NCI-H187 treated with DMSO at 0.1 percent for 48 hours (cell line): Measurements from ENCODE around the gene TLR10.
"Not testable (repeated sequence)": the region's sequence is repeated elsewhere in the genome, so short reads cannot be mapped to it uniquely, and the experiment has no call there.

Experiments
- DNase-seq: peaks from one replicate; lab custom pipeline; 2025; lab: John Stamatoyannopoulos, UW

The TLR10 gene

GRCh38 chr4:38782452-38783108 lies at the start of gene TLR10:
Gene TLR10, minus strand, starts transcription at chr4:38782990. Its CDS starts 7,400 bp downstream, at chr4:38775590.
- no peak for DNase-seq

- DNase-seq: no peak
These were observed 49.4 kb upstream of the TLR10 start for GRCh38 chr4:38832206-38832605.

- DNase-seq: no peak
These were observed 48.9 kb upstream of the TLR10 start for GRCh38 chr4:38831653-38832052.

DNA sequence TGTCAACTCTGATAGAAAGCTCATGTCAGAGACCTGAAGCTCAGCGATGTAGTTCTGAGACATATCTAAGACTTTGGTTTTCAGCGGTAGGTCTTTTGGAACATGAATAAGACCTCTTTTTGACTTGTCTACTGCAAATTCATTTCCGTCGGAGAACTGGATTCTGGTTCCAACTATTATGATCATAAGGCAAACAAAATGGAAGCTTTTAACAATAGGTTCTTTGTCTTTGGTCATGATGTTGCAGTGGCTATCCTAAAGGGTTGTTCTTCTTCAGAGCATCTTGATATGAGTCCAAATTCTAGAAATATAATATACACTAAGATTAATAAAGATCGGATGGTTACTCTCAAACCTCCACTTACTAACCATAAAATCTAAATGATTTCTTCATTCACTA lies 46.4 kb upstream of the TLR10 start:
- no peak for DNase-seq

DNA sequence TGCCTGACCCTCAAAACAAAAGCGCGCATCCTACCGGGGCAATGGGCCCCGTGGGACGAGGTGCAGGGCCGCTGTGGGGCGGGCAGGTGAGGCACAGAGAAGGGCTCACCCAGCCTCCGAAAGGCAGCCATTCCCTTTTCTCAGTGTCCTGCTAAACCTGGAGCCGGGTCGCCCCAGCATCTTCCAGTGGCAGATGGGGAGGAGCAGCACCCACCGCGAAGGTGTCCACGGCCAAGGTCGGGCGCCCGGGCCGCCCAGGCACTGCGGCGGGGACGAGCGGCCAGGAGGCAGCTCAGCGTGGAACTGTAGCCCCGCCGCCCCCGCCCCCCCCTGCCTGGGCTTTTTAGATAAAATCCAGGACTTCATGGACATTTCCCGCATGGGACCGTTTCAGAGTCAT lies 41.0 kb upstream of the TLR10 start:
- DNase-seq: no peak

DNA sequence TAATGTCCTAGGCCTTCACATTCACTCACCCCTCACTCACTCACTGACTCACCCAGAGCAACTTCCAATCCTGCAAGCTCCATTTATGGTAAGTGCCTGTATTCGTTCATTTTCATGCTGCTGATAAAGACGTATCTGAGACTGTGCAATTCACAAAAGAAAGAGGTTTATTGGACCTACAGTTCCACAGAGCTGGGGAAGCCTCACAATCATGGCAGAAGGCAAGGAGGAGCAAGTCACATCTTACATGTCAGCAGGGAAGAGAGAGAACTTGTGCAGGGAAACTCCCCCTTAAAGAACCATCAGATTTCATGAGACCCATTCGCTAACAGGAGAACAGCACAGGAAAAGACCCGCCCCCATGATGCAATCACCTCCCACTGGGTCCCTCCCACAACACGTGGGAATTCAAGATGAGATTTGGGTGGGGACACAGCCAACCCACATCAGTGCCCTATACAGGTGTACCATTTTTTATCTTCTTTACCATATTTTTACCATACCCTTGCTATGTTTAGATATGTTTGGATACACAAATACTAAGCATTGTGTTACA lies 40.0 kb upstream of the TLR10 start:
- DNase-seq: no peak

GRCh38 chr4:38821739-38822138 lies 38.9 kb upstream of the TLR10 start:
- no peak for DNase-seq

- DNase-seq: no peak
These were observed 37.7 kb upstream of the TLR10 start for GRCh38 chr4:38820329-38821061.

GRCh38 chr4:38819569-38819968 lies 36.8 kb upstream of the TLR10 start:
- no peak for DNase-seq

DNA sequence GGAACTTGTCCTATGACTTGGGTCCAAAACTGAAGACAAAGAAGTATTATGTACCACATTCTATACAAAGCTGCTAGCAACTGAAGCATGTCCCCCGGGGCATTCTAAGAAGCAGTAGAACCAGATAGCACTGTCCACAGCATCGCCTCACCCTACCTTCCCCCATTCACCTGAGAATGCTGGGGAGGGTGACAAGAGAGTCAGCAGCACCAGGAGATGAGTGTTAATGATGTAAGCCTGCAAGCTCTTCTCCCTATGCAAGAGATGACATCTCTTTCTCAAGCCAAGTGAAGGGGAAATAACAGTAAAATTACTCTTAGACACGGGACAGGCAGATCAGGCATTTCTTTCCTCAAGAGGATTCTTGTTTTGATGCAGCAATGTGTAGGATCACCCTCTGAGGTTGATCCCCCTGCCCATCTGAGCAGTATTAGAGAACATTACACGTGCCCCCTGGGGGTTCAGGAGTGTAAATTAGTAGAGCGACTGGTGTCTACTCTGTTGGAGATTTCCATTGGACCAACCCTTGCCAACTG lies 35.7 kb upstream of the TLR10 start:
- no peak for DNase-seq

GRCh38 chr4:38815885-38816782 lies 33.3 kb upstream of the TLR10 start:
- no peak for DNase-seq

GRCh38 chr4:38814386-38814785 lies 31.6 kb upstream of the TLR10 start:
- DNase-seq: no peak

GRCh38 chr4:38811297-38811696 lies 28.5 kb upstream of the TLR10 start:
- DNase-seq: no peak

DNA sequence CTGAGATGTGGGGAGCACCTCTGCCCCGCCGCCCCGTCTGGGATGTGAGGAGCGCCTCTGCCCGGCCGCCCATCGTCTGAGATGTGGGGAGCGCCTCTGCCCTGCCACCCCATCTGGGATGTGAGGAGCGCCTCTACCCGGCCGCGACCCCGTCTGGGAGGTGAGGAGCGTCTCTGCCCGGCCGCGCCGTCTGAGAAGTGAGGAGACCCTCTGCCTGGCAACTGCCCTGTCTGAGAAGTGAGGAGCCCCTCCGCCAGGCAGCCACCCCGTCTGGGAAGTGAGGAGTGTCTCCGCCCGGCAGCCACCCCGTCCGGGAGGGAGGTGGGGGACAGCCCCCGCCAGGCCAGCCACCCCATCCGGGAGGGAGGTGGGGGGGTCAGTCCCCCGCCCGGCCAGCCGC lies 24.7 kb upstream of the TLR10 start:
- not testable (repeated sequence) for DNase-seq

DNA sequence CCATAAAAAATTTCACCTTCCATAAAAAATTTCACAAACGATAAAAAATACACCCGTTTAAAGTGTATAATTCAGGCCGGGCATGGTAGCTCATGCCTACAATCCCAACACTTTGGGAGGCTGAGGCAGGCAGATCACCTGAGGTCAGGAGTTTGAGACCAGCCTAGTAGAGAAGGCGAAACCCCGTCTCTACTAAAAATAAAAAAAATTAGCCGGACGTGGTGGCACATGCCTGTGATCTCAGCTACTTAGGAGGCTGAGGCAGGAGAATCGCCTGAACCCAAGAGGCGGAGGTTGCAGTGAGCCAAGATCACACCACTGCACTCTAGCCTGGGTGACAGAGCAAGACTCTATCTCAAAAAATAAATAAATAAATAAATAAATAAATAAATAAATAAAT lies 23.5 kb upstream of the TLR10 start:
- not testable (repeated sequence) for DNase-seq

- DNase-seq: no peak
These were observed 22.8 kb upstream of the TLR10 start for GRCh38 chr4:38805530-38806145.

GRCh38 chr4:38804654-38805295 lies 22.0 kb upstream of the TLR10 start, which contains the start of gene TLR1:
Gene TLR1, minus strand, starts transcription at chr4:38804791. Its CDS starts 5,960 bp downstream, at chr4:38798831.
- no peak for DNase-seq

GRCh38 chr4:38803833-38804653 lies 21.3 kb upstream of the TLR10 start:
- DNase-seq: no peak

DNA sequence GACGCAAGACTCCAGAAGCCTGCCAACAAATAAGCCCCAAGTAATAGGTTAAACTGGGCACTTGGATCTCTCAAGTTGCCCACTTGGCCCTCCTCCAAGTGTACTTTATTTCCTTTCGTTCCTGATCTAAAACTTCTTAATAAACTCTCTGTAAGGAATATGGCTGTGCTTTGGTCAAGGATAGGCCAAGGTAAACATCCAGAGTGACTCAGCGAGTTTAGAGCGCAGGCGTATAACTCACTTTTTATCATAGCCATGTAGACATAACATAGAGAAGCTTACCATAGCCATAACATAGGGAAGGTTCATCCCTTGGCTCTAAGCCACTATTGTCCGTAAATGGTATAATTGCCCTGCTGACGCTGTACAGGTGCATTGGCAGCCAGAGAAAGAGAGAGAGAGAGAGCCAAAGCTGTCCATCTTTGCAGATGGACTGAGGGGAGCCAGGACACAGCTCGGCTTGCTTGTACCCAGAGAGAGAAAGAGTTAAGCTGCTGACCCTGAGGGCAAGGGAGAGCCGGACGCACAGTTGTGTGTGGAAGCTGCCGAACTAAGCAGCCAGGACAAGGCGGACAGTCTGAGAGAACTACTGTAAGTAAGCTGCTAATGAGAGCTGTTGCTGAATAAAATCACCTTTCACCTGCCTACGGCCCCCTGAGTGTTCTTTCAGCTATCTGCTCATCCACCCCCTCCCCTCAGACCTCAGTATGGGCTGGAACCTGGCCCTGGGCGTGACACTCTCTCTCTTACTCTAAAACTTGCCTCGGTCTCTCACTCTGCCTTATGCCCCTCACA lies 20.0 kb upstream of the TLR10 start:
- DNase-seq: no peak
